ENCODE results near the gene RASGRP2.
A peak's percentile ranks its signal among the peaks of the same experiment; 100 is the strongest.

RASGRP2 gene

GRCh38 chr11:64736654-64737053, 7.3 kb downstream of the RASGRP2 start:
- DNase-seq = no peak
- no peak overlapping the region for H3K27ac ChIP-seq (ENCODE audit: low read depth, low read length)
- no peak overlapping the region for H2AK5ac ChIP-seq (ENCODE audit: low read length)
- no peak overlapping the region for H4K12ac ChIP-seq (ENCODE audit: low read depth, low read length)
- H3K18ac ChIP-seq (ENCODE audit: low read length) = no peak overlapping the region
- no peak overlapping the region for H2BK5ac ChIP-seq (ENCODE audit: low read depth, low read length, poor library complexity)
- peaks cover 0 to 2% of the 10 kb centered on the region in 2 experiments for H3K4me1 ChIP-seq (ENCODE audit: control insufficient read depth in 1 of 2, insufficient read depth in 2 of 2, low read length in 2 of 2)
- H3K79me2 ChIP-seq (ENCODE audit: control insufficient read depth, insufficient read depth, low read length, poor library complexity) = no peaks in the 10 kb centered on the region
- H3K9me3 ChIP-seq (ENCODE audit: insufficient read depth, low read depth, low read length) = peaks cover 10% of the 10 kb centered on the region
- H3K36me3 ChIP-seq (ENCODE audit: control insufficient read depth in 1 of 2, insufficient read depth in 2 of 2, low read length in 2 of 2) = no peaks in the 10 kb centered on the region
- H3K14ac ChIP-seq (ENCODE audit: low read length) = no peak overlapping the region
- no CpG with 5 or more reads among the region's 15 CpGs for WGBS (ENCODE audit: extremely low coverage, insufficient coverage, insufficient read length)
- peaks cover 13% of the 10 kb centered on the region for H3K27me3 ChIP-seq (ENCODE audit: insufficient read depth, low read length)
- no peak overlapping the region for H4K91ac ChIP-seq (ENCODE audit: low read depth, low read length)
- H3K4me3 ChIP-seq (ENCODE audit: low read depth, low read length) = peak overlapping the region; percentile 40
- H2BK120ac ChIP-seq (ENCODE audit: insufficient read depth, low read length, poor library complexity) = no peak overlapping the region
- H2AFZ ChIP-seq (ENCODE audit: insufficient read depth, low read length, poor library complexity) = no peak overlapping the region
- no peak overlapping the region for H2BK12ac ChIP-seq (ENCODE audit: low read length)
- no peak overlapping the region for H3K9ac ChIP-seq (ENCODE audit: low read length)
- H4K8ac ChIP-seq (ENCODE audit: low read depth, low read length) = no peak overlapping the region
- no peak overlapping the region for H3K4me2 ChIP-seq (ENCODE audit: low read length)
- no peak overlapping the region for H3K23ac ChIP-seq (ENCODE audit: low read length)
- H3K4ac ChIP-seq (ENCODE audit: low read depth, low read length) = no peak overlapping the region
- no peaks in the 10 kb centered on the region for H3K79me1 ChIP-seq (ENCODE audit: low read length)

DNA sequence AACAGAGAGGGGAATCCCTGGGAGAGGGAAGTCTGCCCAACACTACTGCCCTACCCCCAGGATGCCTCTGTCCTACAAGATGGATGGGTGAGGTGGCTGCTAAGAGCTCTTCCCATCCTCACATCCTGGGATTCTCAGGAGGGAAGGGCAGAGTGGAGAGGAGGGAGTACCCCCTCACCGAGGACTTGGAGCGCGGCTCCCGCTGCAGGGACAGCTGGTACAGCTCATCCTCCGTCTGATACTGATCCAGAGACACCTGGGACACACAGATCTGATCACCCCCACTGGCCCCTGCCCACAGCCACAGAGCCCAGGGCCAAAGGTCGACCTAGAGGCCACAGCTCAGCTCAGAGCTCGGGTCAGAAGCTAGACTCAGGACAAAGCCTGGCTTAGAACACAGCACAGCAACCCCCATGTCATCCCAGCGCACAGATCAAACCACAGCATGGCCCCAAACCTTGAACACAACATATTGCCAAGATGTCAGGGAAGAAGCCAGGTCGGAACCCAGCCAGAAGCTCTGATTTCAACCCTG, 8.2 kb downstream of the RASGRP2 start:
- Histone ChIP-seq H3K23ac (ENCODE audit: low read length) (no peak overlapping the region), H3K27me3 (ENCODE audit: insufficient read depth, low read length) (peaks cover 5% of the 10 kb centered on the region), H4K8ac (ENCODE audit: low read depth, low read length) (no peak overlapping the region), H2BK120ac (ENCODE audit: insufficient read depth, low read length, poor library complexity) (no peak overlapping the region), H3K27ac (ENCODE audit: low read depth, low read length) (no peak overlapping the region), H3K79me1 (ENCODE audit: low read length) (no peaks in the 10 kb centered on the region), H2AK5ac (ENCODE audit: low read length) (no peak overlapping the region), H3K36me3 (ENCODE audit: control insufficient read depth in 1 of 2, insufficient read depth in 2 of 2, low read length in 2 of 2) (no peaks in the 10 kb centered on the region), H3K4me1 (ENCODE audit: control insufficient read depth in 1 of 2, insufficient read depth in 2 of 2, low read length in 2 of 2) (peaks cover 0 to 2% of the 10 kb centered on the region in 2 experiments), H2BK12ac (ENCODE audit: low read length) (no peak overlapping the region), H3K18ac (ENCODE audit: low read length) (no peak overlapping the region), H2BK5ac (ENCODE audit: low read depth, low read length, poor library complexity) (no peak overlapping the region), H4K12ac (ENCODE audit: low read depth, low read length) (no peak overlapping the region), H2AFZ (ENCODE audit: insufficient read depth, low read length, poor library complexity) (no peak overlapping the region), H3K9ac (ENCODE audit: low read length) (no peak overlapping the region), H3K79me2 (ENCODE audit: control insufficient read depth, insufficient read depth, low read length, poor library complexity) (no peaks in the 10 kb centered on the region), H3K4me3 (ENCODE audit: low read depth, low read length) (no peak overlapping the region), H3K4ac (ENCODE audit: low read depth, low read length) (no peak overlapping the region), H3K14ac (ENCODE audit: low read length) (no peak overlapping the region), H3K9me3 (ENCODE audit: insufficient read depth, low read depth, low read length) (peaks cover 8% of the 10 kb centered on the region), H4K91ac (ENCODE audit: low read depth, low read length) (no peak overlapping the region), H3K4me2 (ENCODE audit: low read length) (no peak overlapping the region)
- DNase-seq = no peak
- no CpG with 5 or more reads among the region's 9 CpGs for WGBS (ENCODE audit: extremely low coverage, insufficient coverage, insufficient read length)

DNA sequence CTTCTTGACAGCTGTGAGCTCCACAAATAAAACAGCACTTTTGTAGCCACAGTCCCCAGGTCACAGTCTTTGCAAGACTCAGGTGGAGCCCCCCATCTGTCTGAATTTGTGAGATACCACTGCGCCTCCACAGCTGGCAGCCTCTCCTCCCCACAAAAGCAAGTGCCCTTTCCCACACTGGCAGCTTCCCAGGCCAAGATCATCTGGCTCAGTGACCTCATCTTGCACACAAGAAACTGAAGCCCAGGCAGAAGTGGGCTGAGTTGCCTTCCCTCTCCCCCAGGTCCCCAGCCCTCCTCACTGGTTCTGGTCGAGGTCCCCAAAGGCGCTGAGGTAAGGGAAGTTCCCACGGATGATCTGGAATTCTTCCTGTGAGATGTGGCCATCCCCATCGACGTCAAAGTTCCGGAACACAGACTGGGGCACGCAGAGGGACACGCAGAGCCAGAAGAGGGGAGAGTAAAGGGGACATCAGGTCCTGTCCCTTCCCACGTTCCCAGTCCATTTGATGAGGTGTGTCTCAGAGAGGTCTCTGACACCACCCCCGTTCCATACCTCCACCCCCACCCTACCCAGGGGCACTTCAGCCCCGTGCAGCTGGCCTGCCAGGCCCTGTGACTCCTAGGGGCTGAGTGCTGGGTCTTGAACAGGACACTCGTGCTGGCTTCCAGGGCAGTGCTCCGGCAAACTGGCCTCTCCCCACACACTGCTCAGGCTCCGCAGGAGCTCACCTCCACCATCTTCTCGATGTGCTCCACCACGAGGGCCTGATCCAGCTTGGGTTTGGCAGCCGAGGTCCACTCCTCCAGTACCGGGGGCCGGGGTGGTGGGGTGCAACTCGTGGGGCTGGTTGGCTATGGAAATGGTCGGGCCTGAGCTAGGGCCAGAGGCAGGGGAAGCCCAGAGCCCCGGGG, 8.9 kb downstream of the RASGRP2 start:
- Histone ChIP-seq H3K36me3 (ENCODE audit: control insufficient read depth in 1 of 2, insufficient read depth in 2 of 2, low read length in 2 of 2) (no peaks in the 10 kb centered on the region), H2BK5ac (ENCODE audit: low read depth, low read length, poor library complexity) (no peak overlapping the region), H2AFZ (ENCODE audit: insufficient read depth, low read length, poor library complexity) (no peak overlapping the region), H3K18ac (ENCODE audit: low read length) (no peak overlapping the region), H3K27ac (ENCODE audit: low read depth, low read length) (no peak overlapping the region), H3K27me3 (ENCODE audit: insufficient read depth, low read length) (no peaks in the 10 kb centered on the region), H3K9me3 (ENCODE audit: insufficient read depth, low read depth, low read length) (peaks cover 8% of the 10 kb centered on the region), H2BK120ac (ENCODE audit: insufficient read depth, low read length, poor library complexity) (no peak overlapping the region), H3K79me1 (ENCODE audit: low read length) (no peaks in the 10 kb centered on the region), H3K79me2 (ENCODE audit: control insufficient read depth, insufficient read depth, low read length, poor library complexity) (no peaks in the 10 kb centered on the region), H2BK12ac (ENCODE audit: low read length) (no peak overlapping the region), H3K23ac (ENCODE audit: low read length) (no peak overlapping the region), H4K91ac (ENCODE audit: low read depth, low read length) (no peak overlapping the region), H3K4ac (ENCODE audit: low read depth, low read length) (no peak overlapping the region), H4K8ac (ENCODE audit: low read depth, low read length) (no peak overlapping the region), H2AK5ac (ENCODE audit: low read length) (no peak overlapping the region), H3K4me3 (ENCODE audit: low read depth, low read length) (no peak overlapping the region), H3K4me2 (ENCODE audit: low read length) (no peak overlapping the region), H3K9ac (ENCODE audit: low read length) (no peak overlapping the region), H3K14ac (ENCODE audit: low read length) (no peak overlapping the region), H3K4me1 (ENCODE audit: control insufficient read depth in 1 of 2, insufficient read depth in 2 of 2, low read length in 2 of 2) (peaks cover 0 to 3% of the 10 kb centered on the region in 2 experiments), H4K12ac (ENCODE audit: low read depth, low read length) (no peak overlapping the region)
- no peak for DNase-seq
- no CpG with 5 or more reads among the region's 23 CpGs for WGBS (ENCODE audit: extremely low coverage, insufficient coverage, insufficient read length)

DNA sequence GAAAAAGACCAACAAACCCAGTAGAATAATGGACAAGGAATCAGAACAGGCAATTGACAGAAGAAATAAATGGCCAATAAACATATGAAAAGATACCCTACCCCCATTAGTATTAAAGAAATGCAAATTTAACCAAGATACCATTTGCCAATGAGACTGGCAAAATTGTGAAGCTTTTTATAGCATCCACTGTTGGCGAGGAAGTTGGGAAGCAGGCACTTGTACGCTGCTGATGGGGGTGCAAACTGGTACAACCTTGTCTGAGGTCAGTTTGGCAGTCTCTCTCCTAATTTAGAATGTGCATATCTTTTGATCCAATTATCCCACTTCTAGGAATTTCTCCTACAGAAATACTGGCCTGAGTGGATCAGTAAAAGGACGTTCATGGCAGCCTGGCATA, 12.3 kb downstream of the RASGRP2 start:
- H3K4me2 ChIP-seq (ENCODE audit: low read length) = no peak overlapping the region
- H3K27me3 ChIP-seq (ENCODE audit: insufficient read depth, low read length) = no peaks in the 10 kb centered on the region
- H3K9ac ChIP-seq (ENCODE audit: low read length) = no peak overlapping the region

More for the DNA sequence above, 12.3 kb downstream of the RASGRP2 start:
- Histone ChIP-seq H2BK5ac (ENCODE audit: low read depth, low read length, poor library complexity) (no peak overlapping the region), H3K79me2 (ENCODE audit: control insufficient read depth, insufficient read depth, low read length, poor library complexity) (no peaks in the 10 kb centered on the region), H3K4ac (ENCODE audit: low read depth, low read length) (no peak overlapping the region), H3K18ac (ENCODE audit: low read length) (no peak overlapping the region), H3K27ac (ENCODE audit: low read depth, low read length) (no peak overlapping the region), H3K79me1 (ENCODE audit: low read length) (no peaks in the 10 kb centered on the region), H3K4me1 (ENCODE audit: control insufficient read depth in 1 of 2, insufficient read depth in 2 of 2, low read length in 2 of 2) (peaks cover 0 to 3% of the 10 kb centered on the region in 2 experiments), H3K36me3 (ENCODE audit: control insufficient read depth in 1 of 2, insufficient read depth in 2 of 2, low read length in 2 of 2) (no peaks in the 10 kb centered on the region), H2BK12ac (ENCODE audit: low read length) (no peak overlapping the region), H4K12ac (ENCODE audit: low read depth, low read length) (no peak overlapping the region), H3K9me3 (ENCODE audit: insufficient read depth, low read depth, low read length) (peaks cover 2% of the 10 kb centered on the region), H3K23ac (ENCODE audit: low read length) (no peak overlapping the region), H4K91ac (ENCODE audit: low read depth, low read length) (no peak overlapping the region), H4K8ac (ENCODE audit: low read depth, low read length) (no peak overlapping the region), H2BK120ac (ENCODE audit: insufficient read depth, low read length, poor library complexity) (no peak overlapping the region), H2AFZ (ENCODE audit: insufficient read depth, low read length, poor library complexity) (no peak overlapping the region), H3K14ac (ENCODE audit: low read length) (no peak overlapping the region), H3K4me3 (ENCODE audit: low read depth, low read length) (no peak overlapping the region), H2AK5ac (ENCODE audit: low read length) (no peak overlapping the region)
- WGBS (ENCODE audit: extremely low coverage, insufficient coverage, insufficient read length) = no CpG with 5 or more reads among the region's 3 CpGs
- DNase-seq = no peak
